ENCODE measurements around the gene CXADR.

Gene CXADR

DNA sequence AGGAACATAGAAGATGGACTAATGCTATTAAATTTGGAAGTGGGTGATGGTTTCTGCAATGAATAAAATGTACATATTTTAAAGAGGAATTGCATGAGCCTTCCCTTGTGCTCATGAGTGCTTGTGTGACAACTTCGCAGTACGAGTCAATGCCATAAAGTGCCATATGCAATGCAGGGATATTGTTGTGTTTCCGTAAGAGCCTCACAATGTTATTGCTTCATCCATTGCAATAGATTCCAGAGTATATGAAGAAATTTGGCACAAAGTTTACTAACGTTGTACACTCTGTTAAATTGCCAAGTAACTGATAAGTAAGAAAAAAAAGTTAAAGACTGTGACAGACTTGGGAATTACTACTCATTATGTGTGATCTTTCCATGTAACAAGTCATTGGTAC, 77.6 kb downstream of the CXADR start:
- Histone ChIP-seq H3K36me3 (ENCODE audit: control insufficient read depth, insufficient read depth, low read length) (no peaks in the 10 kb centered on the region), H3K4me3 (ENCODE audit: low read length) (no peak overlapping the region), H3K27ac (ENCODE audit: low read depth, low read length) (no peak overlapping the region), H3K9ac (ENCODE audit: low read length) (no peak overlapping the region), H3K27me3 (ENCODE audit: control insufficient read depth, insufficient read depth, low read length) (no peaks in the 10 kb centered on the region), H3K4me1 (ENCODE audit: control insufficient read depth, insufficient read depth, low read length) (no peaks in the 10 kb centered on the region)

DNA sequence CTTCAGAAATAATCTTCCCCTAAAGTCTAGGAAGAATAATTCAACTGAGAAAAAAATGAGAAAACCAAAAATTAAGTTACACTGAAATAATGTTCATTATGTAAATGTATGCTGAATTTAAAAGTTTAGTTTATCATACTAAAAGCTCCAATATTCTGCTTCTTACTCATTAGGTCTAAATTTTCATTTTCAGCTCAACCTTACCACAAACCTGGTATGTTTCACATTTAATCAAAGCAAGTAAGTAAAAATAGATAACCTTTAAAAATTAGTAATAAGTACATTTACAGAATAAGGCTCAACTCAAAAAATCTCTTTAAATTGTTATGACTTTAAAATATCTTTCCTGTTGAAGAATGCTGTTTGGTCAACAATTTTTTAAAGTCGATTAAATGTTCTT, 84.8 kb downstream of the CXADR start:
- H3K27me3 ChIP-seq (ENCODE audit: control insufficient read depth, insufficient read depth, low read length): no peaks in the 10 kb centered on the region
- H3K27ac ChIP-seq (ENCODE audit: low read depth, low read length): no peak overlapping the region
- H3K4me3 ChIP-seq (ENCODE audit: low read length): no peak overlapping the region
- no peak overlapping the region for H3K9ac ChIP-seq (ENCODE audit: low read length)
- no peaks in the 10 kb centered on the region for H3K4me1 ChIP-seq (ENCODE audit: control insufficient read depth, insufficient read depth, low read length)
- H3K36me3 ChIP-seq (ENCODE audit: control insufficient read depth, insufficient read depth, low read length): peaks cover 11% of the 10 kb centered on the region

DNA sequence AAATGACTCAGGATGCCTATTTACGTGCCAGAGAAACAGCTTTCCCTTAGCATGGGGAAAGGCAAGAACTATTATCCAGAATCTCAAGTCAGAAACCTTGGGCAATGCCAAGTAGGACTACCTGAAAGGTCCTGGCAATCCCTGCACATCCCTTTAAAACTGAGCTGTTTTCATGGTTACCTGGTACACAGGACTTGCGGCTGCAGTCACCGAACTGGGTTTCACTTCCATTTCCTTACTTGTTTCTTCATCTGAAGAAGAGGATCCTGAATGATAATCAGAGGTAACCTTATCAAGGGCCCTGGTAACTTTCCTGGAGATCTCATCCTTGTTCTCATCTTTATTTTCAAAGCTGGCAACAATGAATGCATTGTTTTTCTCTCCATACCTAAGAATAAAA, 85.6 kb downstream of the CXADR start:
- H3K36me3 ChIP-seq (ENCODE audit: control insufficient read depth, insufficient read depth, low read length): peaks cover 14% of the 10 kb centered on the region
- H3K27ac ChIP-seq (ENCODE audit: low read depth, low read length): no peak overlapping the region
- H3K9ac ChIP-seq (ENCODE audit: low read length): no peak overlapping the region
- no peaks in the 10 kb centered on the region for H3K4me1 ChIP-seq (ENCODE audit: control insufficient read depth, insufficient read depth, low read length)
- no peaks in the 10 kb centered on the region for H3K27me3 ChIP-seq (ENCODE audit: control insufficient read depth, insufficient read depth, low read length)
- no peak overlapping the region for H3K4me3 ChIP-seq (ENCODE audit: low read length)

DNA sequence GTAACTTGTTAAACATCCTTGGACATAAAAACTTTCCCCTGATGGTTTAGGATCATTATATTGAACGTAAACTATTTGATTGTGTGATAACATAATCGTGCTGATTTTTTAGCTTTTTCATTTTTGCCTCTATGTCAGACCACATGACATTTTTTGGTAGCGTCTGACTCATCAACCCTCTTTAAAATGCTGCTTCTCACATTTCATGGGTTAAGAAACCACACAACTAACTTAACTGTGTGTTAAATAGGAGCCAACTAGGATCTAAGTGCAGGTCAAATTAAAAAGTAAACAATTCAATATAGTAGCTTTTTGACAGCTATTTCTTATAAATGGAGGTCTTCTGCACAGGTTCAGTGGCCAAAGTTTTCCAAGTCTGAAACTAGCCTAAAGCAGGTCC, 90.0 kb downstream of the CXADR start:
- Histone ChIP-seq H3K27me3 (ENCODE audit: control insufficient read depth, insufficient read depth, low read length) (no peaks in the 10 kb centered on the region), H3K4me3 (ENCODE audit: low read length) (no peak overlapping the region), H3K9ac (ENCODE audit: low read length) (no peak overlapping the region), H3K4me1 (ENCODE audit: control insufficient read depth, insufficient read depth, low read length) (no peaks in the 10 kb centered on the region), H3K27ac (ENCODE audit: low read depth, low read length) (no peak overlapping the region), H3K36me3 (ENCODE audit: control insufficient read depth, insufficient read depth, low read length) (peaks cover 12% of the 10 kb centered on the region)

DNA sequence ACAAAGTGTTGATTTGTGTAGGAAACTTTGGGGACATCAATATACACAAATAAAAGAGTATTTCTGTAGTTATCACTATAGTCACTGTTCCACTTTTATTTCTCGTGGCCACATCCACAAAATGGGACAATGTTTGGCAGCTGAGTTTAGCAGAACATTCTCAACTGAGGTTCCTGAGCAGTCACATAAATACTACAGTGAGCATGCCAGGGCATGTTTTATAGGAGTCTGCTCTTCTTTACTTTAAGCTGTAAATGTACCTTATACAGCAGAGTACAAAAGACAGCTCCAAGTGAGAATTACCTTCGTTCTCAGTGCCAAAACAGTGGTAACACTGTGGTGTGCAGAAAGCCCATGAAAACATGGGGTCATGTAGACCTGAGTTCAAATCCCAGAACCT, 94.8 kb downstream of the CXADR start:
- Histone ChIP-seq H3K9ac (ENCODE audit: low read length) (no peak overlapping the region), H3K4me3 (ENCODE audit: low read length) (no peak overlapping the region), H3K27ac (ENCODE audit: low read depth, low read length) (no peak overlapping the region), H3K36me3 (ENCODE audit: control insufficient read depth, insufficient read depth, low read length) (peaks cover 3% of the 10 kb centered on the region), H3K4me1 (ENCODE audit: control insufficient read depth, insufficient read depth, low read length) (peaks cover 5% of the 10 kb centered on the region), H3K27me3 (ENCODE audit: control insufficient read depth, insufficient read depth, low read length) (no peaks in the 10 kb centered on the region)

DNA sequence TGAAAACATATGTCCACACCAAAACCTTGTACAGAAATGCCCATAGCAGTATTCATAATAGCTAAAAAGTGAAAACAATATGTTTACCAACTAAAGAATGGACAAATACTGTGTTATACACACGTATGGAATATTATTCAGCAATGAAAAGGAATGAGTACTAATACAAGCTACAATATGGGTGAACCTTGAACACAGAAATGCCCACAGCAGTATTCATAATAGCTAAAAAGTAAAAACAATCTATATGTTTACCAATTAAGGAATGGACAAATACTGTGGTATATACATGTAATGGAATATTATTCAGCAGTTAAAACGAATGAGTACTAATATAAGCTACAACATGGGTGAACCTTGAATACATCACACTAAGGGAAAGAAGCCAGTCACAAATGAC, 96.8 kb downstream of the CXADR start:
- H3K27ac ChIP-seq (ENCODE audit: low read depth, low read length): peak overlapping the region; percentile 94
- H3K4me1 ChIP-seq (ENCODE audit: control insufficient read depth, insufficient read depth, low read length): peaks cover 5% of the 10 kb centered on the region
- no peaks in the 10 kb centered on the region for H3K36me3 ChIP-seq (ENCODE audit: control insufficient read depth, insufficient read depth, low read length)

DNA sequence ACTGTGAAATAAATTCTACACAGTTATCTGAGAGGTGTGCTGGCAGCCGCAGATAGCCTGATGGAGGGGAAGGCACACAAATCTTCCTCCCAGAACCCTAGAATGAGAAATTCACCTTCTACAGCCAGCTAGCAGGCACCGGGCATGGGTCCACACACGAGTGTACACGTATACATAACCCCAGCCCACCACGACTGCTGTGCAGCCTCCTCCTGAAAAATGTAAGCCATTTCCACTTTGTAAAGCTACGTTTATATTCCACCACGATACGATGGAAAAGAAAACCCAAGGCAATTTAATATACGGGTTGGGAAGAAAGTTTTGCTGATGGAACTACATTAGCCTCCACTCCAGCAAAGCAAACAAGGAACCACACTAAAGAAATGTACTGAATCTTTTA, 98.1 kb downstream of the CXADR start:
- H3K9ac ChIP-seq (ENCODE audit: low read length): peak overlapping the region; percentile 5

More for the DNA sequence above, 96.8 kb downstream of the CXADR start:
- Histone ChIP-seq H3K9ac (ENCODE audit: low read length) (no peak overlapping the region), H3K4me3 (ENCODE audit: low read length) (no peak overlapping the region), H3K27me3 (ENCODE audit: control insufficient read depth, insufficient read depth, low read length) (no peaks in the 10 kb centered on the region)

DNA sequence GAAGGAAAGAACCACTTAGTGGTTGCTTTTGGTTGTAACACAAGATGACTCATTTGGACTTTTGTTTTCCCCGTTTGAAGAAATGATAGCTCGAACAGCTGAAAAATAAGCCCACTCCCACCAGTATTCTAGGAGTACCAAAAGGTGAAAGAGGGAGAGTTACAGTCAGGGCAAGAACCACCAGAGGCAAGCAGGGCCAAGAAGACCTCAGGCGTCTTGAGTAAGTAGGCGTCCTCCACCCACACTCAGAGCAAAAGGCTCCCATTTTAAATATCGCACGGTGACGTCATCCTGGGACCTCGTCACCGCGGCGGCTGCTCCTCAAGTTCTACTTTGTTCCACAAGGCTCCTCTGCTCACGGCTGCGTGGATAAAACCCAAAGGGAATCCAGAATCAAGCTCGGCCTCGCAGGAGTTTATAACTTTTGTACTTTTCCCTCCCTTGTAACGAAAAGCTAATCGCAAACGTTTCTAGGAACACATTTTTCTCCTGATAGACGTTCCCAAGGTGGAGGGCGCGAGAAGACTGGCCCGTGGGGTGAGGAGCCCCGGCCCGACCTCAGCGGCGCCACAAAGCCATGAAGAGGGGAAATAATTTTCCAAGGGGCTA, 98.7 kb downstream of the CXADR start:
- Histone ChIP-seq H3K4me3 (ENCODE audit: low read length) (peak overlapping the region; percentile 91), H3K27me3 (ENCODE audit: control insufficient read depth, insufficient read depth, low read length) (no peaks in the 10 kb centered on the region), H3K4me1 (ENCODE audit: control insufficient read depth, insufficient read depth, low read length) (peaks cover 5% of the 10 kb centered on the region), H3K27ac (ENCODE audit: low read depth, low read length) (peak overlapping the region; percentile 94), H3K9ac (ENCODE audit: low read length) (peak overlapping the region; percentile 89), H3K36me3 (ENCODE audit: control insufficient read depth, insufficient read depth, low read length) (no peaks in the 10 kb centered on the region)

More for the DNA sequence above, 98.1 kb downstream of the CXADR start:
- Histone ChIP-seq H3K27ac (ENCODE audit: low read depth, low read length) (peak overlapping the region; percentile 94), H3K4me3 (ENCODE audit: low read length) (peak overlapping the region; percentile 91), H3K4me1 (ENCODE audit: control insufficient read depth, insufficient read depth, low read length) (peaks cover 5% of the 10 kb centered on the region), H3K36me3 (ENCODE audit: control insufficient read depth, insufficient read depth, low read length) (no peaks in the 10 kb centered on the region), H3K27me3 (ENCODE audit: control insufficient read depth, insufficient read depth, low read length) (no peaks in the 10 kb centered on the region)

DNA sequence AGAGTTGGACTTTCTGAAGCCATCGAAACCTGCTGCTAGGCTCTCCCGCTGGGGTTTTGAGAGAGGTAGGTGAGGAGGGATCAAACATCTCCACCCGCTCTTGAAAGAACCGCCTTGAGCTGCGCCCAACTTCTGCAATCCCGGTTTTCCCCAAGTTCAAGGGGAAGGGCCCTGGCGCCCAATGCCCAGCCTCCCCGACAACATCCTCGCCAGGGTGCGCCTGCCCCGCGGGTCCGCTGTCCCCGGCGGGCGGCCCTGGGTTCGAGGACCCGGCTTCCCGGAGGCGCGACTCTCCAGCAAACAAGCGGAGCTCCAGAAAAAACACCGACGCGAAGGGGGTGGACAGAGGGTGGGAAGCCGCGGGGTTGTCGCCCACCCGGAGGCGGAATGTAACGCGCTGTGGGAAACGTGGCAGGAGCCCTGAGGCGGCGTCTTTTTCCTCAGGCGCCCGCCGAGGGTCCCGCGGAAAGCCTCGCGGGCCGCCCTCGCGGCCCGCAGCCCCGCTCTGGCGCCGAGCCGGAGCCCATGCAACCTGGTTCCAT, 99.3 kb downstream of the CXADR start:
- Histone ChIP-seq H3K27ac (ENCODE audit: low read depth, low read length) (peak overlapping the region; percentile 94), H3K4me1 (ENCODE audit: control insufficient read depth, insufficient read depth, low read length) (peaks cover 7% of the 10 kb centered on the region), H3K9ac (ENCODE audit: low read length) (peak overlapping the region; percentile 89), H3K36me3 (ENCODE audit: control insufficient read depth, insufficient read depth, low read length) (no peaks in the 10 kb centered on the region), H3K4me3 (ENCODE audit: low read length) (peak overlapping the region; percentile 91), H3K27me3 (ENCODE audit: control insufficient read depth, insufficient read depth, low read length) (no peaks in the 10 kb centered on the region)

DNA sequence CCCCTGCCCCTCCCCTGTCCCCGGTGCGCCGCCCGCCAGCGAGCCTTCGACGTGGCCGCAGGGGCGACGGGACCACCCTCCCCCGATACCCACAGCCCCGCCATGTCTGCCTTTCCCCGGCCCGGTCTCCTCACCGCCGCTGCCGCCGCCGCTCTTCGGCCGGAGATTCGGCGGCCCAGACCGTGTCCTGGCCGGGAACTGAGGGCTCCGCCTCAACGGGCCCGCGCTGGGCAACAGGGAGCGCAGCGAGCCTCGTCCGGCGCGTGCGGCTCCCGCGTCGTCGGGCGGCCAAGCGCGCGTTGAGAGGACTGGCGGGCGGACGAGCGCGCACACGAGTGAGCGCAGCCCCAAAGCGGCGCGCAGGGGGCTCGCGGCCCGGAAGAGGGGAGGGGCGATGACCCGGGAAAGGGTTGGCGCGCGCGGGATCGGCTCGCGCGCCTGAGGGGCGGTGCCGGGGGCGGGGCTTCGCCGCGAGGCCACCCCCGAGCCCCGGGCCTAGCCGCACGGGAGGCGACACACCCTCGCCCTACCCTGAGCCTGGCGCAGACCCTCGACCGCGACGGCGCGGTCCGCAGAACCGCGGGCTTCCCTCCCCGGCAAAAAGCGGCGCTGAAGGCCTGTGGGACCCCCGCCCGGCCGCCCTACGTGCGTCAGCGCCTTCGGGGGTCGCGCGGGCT, 99.9 kb downstream of the CXADR start, which contains the start of gene BTG3:
BTG3 (minus strand) TSS at position 337 of the 677 bp plus-strand sequence. CDS start 3,757 bp downstream, outside the sequence.
- H3K27me3 ChIP-seq (ENCODE audit: control insufficient read depth, insufficient read depth, low read length): no peaks in the 10 kb centered on the region
- H3K4me3 ChIP-seq (ENCODE audit: low read length): peak within 1 kb of the TSS; percentile 91
- H3K9ac ChIP-seq (ENCODE audit: low read length): peak within 1 kb of the TSS; percentile 89
- no peaks in the 10 kb centered on the region for H3K36me3 ChIP-seq (ENCODE audit: control insufficient read depth, insufficient read depth, low read length)
- H3K4me1 ChIP-seq (ENCODE audit: control insufficient read depth, insufficient read depth, low read length): peaks cover 7% of the 10 kb centered on the region
- peak within 1 kb of the TSS; percentile 94 for H3K27ac ChIP-seq (ENCODE audit: low read depth, low read length)

DNA sequence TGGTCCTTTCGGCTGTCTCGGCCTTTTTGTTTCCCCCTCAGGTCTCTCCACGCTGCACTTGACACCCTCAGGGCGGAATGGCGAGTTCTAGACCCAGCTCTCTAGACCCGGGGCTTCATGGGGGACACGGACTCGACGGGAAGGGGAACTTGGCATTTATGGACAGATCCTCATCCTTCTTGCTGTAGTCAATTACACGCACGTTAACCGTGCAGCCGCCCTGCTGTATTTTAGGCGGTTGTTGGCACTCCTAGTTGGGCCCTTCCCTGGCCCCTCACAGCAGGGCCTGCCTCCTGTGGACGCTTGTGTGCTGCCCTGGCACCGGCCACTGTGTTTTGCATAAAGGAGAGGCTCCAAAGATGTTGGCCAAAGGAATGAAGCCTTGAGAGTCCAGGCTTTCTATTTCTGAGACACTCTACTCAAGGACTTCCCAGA, 100.4 kb downstream of the CXADR start:
- Histone ChIP-seq H3K4me1 (ENCODE audit: control insufficient read depth, insufficient read depth, low read length) (peaks cover 7% of the 10 kb centered on the region), H3K4me3 (ENCODE audit: low read length) (peak overlapping the region; percentile 91), H3K36me3 (ENCODE audit: control insufficient read depth, insufficient read depth, low read length) (no peaks in the 10 kb centered on the region), H3K27me3 (ENCODE audit: control insufficient read depth, insufficient read depth, low read length) (no peaks in the 10 kb centered on the region), H3K9ac (ENCODE audit: low read length) (peak overlapping the region; percentile 4), H3K27ac (ENCODE audit: low read depth, low read length) (peak overlapping the region; percentile 94)

DNA sequence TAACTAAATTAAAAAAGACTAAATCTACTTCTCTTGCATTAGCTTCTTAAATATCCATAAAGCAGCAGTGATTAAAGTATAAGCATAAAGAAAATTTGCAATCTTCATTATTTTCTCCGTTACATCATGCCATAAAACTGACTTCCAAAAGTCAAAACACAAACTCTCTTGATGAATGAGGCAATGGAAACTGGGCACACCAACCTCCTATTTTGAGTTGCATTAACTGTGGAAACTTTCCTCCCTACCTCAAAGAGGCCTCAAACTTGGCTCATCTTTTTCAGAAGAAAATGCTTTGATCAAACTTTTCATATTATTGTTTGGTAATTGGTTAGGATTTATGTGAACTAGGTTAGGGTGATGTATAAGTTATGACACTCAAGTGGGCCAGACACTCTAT, 104.0 kb downstream of the CXADR start:
- Histone ChIP-seq H3K4me1 (ENCODE audit: control insufficient read depth, insufficient read depth, low read length) (peaks cover 2% of the 10 kb centered on the region), H3K9ac (ENCODE audit: low read length) (no peak overlapping the region), H3K27me3 (ENCODE audit: control insufficient read depth, insufficient read depth, low read length) (no peaks in the 10 kb centered on the region), H3K36me3 (ENCODE audit: control insufficient read depth, insufficient read depth, low read length) (no peaks in the 10 kb centered on the region), H3K4me3 (ENCODE audit: low read length) (no peak overlapping the region), H3K27ac (ENCODE audit: low read depth, low read length) (no peak overlapping the region)

Measured in rectal smooth muscle tissue (tissue), 1 donor.